ENCODE results near the gene CLDN2.

DNA sequence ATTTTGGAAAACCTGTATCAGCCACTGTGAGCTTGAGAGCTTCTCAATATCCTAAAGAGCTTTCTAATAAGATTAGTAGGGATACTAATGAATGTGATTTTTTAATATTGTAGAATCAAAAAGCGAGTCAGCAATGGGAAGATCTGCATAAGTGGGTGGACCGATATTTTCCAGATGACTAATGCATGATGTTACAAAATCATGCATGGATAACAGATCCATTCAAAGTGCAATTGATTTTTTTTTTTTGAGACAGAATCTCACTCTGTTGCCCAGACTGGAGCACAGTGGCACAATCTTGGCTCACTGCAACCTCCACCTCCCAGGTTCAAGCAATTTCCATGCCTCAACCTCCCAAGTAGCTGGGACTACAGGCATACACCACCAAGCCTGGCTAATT is 7.3 kb upstream of the CLDN2 start:
- no peak for TF ChIP-seq POLR2A (IDR thresholded peaks at IDR 0.05; ENCODE audit: low read depth, low read length)
- no peak for TF ChIP-seq SPI1 (IDR thresholded peaks at IDR 0.05; ENCODE audit: low read depth, low read length)
- no peak for TF ChIP-seq TAF1 (IDR thresholded peaks at IDR 0.05; ENCODE audit: low read depth, low read length)
- no peak for TF ChIP-seq POLR2AphosphoS5 (IDR thresholded peaks at IDR 0.05; ENCODE audit: low read depth, low read length)
